Fibroblast of lung (primary cell): ENCODE results near the gene FRMD7. TPM values are rescaled to one million over a fixed set of nuclear protein-coding genes. Genes with fewer than 3 reads are reported as not detected.

Experiments
- DNase-seq, 2 donors: peaks; one replicate each; pipeline versions ENCODE4 v3.0.0 to v3.0.0-alpha.2; 2010; ENCODE audit warnings: low read depth in 2 of 2
- H2AFZ ChIP-seq: 2 replicates; pipeline ENCODE4 v1.5.1; 2012; ENCODE audit warnings: low read length, control low read depth, inconsistent platforms
- H3K27ac ChIP-seq: 2 replicates; pipeline ENCODE4 v1.5.1; 2011; ENCODE audit warnings: low read length, control low read depth; ENCODE audit not compliant: insufficient read depth
- H3K27me3 ChIP-seq: 2 replicates; pipeline ENCODE4 v1.5.1; 2011; ENCODE audit warnings: mild to moderate bottlenecking, low read length; ENCODE audit not compliant: control insufficient read depth, insufficient read depth
- H3K36me3 ChIP-seq: 2 replicates; pipeline ENCODE4 v1.5.1; 2011; ENCODE audit warnings: low read length; ENCODE audit not compliant: control insufficient read depth, insufficient read depth
- H3K4me1 ChIP-seq: 2 replicates; pipeline ENCODE4 v1.5.1; 2011; ENCODE audit warnings: low read length; ENCODE audit not compliant: control insufficient read depth, insufficient read depth; ENCODE audit errors: extremely low read depth
- H3K4me2 ChIP-seq: 2 replicates; pipeline ENCODE4 v1.5.1; 2011; ENCODE audit warnings: low read length, control low read depth; ENCODE audit not compliant: insufficient read depth; ENCODE audit errors: extremely low read depth
- H3K4me3 ChIP-seq, 4 experiments: fragments of 200-600 bp in 1 of 4; sonication (generic) in 1 of 4; replicated peaks in 1 of 4; 2 replicates each; pipeline ENCODE4 v1.5.1; 2011 to 2016; ENCODE audit warnings: low read length in 4 of 4, low read depth in 3 of 4, mild to moderate bottlenecking in 3 of 4, control low read depth in 2 of 4, inconsistent platforms in 1 of 4, mixed read lengths in 1 of 4; ENCODE audit not compliant: insufficient read depth in 1 of 4; ENCODE audit errors: control extremely low read depth in 1 of 4
- H3K79me2 ChIP-seq: 2 replicates; pipeline ENCODE4 v1.5.1; 2012; ENCODE audit warnings: mild to moderate bottlenecking, low read length, inconsistent platforms; ENCODE audit not compliant: control insufficient read depth, insufficient read depth
- H3K9ac ChIP-seq: 2 replicates; pipeline ENCODE4 v1.5.1; 2011; ENCODE audit warnings: mild to moderate bottlenecking, low read length, control low read depth; ENCODE audit not compliant: insufficient read depth
- H3K9me3 ChIP-seq: 2 replicates; pipeline ENCODE4 v1.5.1; 2012; ENCODE audit warnings: low read depth, low read length; ENCODE audit not compliant: control insufficient read depth, insufficient read depth
- H4K20me1 ChIP-seq: 2 replicates; pipeline ENCODE4 v1.5.1; 2011; ENCODE audit warnings: low read length; ENCODE audit not compliant: control insufficient read depth, insufficient read depth; ENCODE audit errors: extremely low read depth
- EZH2 ChIP-seq: IDR thresholded peaks from 2 replicates; pipeline ENCODE4 v1.5.1; 2012; ENCODE audit warnings: low read length, control low read depth, mild to moderate bottlenecking; ENCODE audit errors: missing control alignments
- polyA plus RNA-seq, 2 donors: library from polyadenylated mRNA; depleted of rRNA in 1 of 2; stranded (reverse) in 1 of 2; unstranded in 1 of 2; fragments of >200 nt; gene quantifications; 2 replicates each; pipeline ENCODE4 v1.2.1, GENCODE V29; 2011 to 2012; ENCODE audit warnings: missing spikeins in 1 of 2
- total RNA-seq: library from RNA; depleted of rRNA; stranded (reverse); fragments of >200 nt; gene quantifications from 2 replicates; pipeline ENCODE4 v1.2.1, GENCODE V29; 2014
- TF ChIP-seq, protein P1 (sequence below), 2 donors: IDR thresholded peaks in 1 of 2; conservative IDR thresholded peaks in 1 of 2; 1 replicate in 1 of 2; 2 replicates in 1 of 2; pipeline ENCODE4 v1.5.1; 2011 to 2012; ENCODE audit warnings: low read length in 2 of 2, control low read depth in 1 of 2, inconsistent platforms in 1 of 2, low read depth in 1 of 2, mild to moderate bottlenecking in 1 of 2

The FRMD7 gene
- total and polyA plus RNA-seq, 2 donors (not counting 1 experiment from before 2014, with no cell fraction given), result under 0.01 to 0.10 TPM

GRCh38 chrX:132120913-132121312 lies 6.9 kb downstream of the FRMD7 start:
- H3K9me3 ChIP-seq, result no peaks in the 10 kb centered on the region
- H3K36me3 ChIP-seq, result no peaks in the 10 kb centered on the region
- no peak overlapping the region for H2AFZ ChIP-seq
- no peak overlapping the region for H3K9ac ChIP-seq
- H3K27me3 ChIP-seq, result no peaks in the 10 kb centered on the region
- H3K4me1 ChIP-seq, result no peaks in the 10 kb centered on the region
- no peak overlapping the region for H3K4me2 ChIP-seq
- no peak overlapping the region for H3K4me3 ChIP-seq
- H3K79me2 ChIP-seq, result no peaks in the 10 kb centered on the region
- TF ChIP-seq, protein P1, sequence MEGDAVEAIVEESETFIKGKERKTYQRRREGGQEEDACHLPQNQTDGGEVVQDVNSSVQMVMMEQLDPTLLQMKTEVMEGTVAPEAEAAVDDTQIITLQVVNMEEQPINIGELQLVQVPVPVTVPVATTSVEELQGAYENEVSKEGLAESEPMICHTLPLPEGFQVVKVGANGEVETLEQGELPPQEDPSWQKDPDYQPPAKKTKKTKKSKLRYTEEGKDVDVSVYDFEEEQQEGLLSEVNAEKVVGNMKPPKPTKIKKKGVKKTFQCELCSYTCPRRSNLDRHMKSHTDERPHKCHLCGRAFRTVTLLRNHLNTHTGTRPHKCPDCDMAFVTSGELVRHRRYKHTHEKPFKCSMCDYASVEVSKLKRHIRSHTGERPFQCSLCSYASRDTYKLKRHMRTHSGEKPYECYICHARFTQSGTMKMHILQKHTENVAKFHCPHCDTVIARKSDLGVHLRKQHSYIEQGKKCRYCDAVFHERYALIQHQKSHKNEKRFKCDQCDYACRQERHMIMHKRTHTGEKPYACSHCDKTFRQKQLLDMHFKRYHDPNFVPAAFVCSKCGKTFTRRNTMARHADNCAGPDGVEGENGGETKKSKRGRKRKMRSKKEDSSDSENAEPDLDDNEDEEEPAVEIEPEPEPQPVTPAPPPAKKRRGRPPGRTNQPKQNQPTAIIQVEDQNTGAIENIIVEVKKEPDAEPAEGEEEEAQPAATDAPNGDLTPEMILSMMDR (conservative IDR thresholded peaks at IDR 0.05 in 1 of 2, IDR thresholded peaks at IDR 0.05 in 1 of 2; ENCODE audit: low read depth in 1 of 2, low read length in 2 of 2), result no peak
- no peak for TF ChIP-seq EZH2
- no peak overlapping the region for H3K27ac ChIP-seq
- H4K20me1 ChIP-seq, result no peaks in the 10 kb centered on the region
- DNase-seq, result no peak

DNA sequence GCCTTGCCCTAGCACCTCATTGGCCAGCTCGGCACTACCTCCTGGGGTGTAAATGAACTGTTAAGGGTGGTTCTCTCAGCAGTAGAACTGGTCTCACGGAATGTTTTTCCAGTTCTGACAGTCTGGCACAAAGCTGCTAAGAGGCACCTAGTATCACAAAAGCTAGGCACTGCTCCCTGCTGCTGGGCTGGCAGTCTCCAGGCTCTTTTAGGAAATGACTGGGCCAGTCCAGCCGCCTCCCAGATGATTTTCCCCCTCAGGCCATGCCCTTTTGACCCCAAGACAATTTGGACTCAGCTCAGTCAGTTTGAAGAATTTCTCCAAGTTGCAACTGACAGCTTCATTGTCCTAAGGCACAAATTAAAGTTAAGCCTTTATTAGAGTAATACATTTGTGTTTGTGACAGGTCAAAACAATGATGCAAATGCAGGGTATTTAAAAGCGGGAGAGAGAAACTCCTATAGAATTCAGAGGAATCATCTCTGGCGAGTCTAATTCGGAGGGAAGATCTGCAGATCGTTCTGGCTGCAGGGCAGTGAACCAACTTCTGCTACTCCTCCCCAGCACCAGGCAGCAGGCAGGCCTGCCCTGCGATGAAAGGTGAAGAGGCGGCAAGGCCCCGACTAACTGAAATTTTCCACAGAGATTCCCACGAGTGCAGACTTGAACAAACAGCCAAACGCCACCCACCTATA lies 7.9 kb downstream of the FRMD7 start:
- Histone ChIP-seq H3K27me3 (no peaks in the 10 kb centered on the region), H3K36me3 (no peaks in the 10 kb centered on the region), H3K9me3 (no peaks in the 10 kb centered on the region), H3K9ac (no peak overlapping the region), H3K4me3 (no peak overlapping the region), H3K4me1 (no peaks in the 10 kb centered on the region), H3K4me2 (no peak overlapping the region), H3K79me2 (no peaks in the 10 kb centered on the region), H3K27ac (no peak overlapping the region), H2AFZ (no peak overlapping the region), H4K20me1 (no peaks in the 10 kb centered on the region)
- no peak for TF ChIP-seq EZH2
- TF ChIP-seq, protein P1 (conservative IDR thresholded peaks at IDR 0.05 in 1 of 2, IDR thresholded peaks at IDR 0.05 in 1 of 2; ENCODE audit: low read depth in 1 of 2, low read length in 2 of 2), result no peak
- no peak for DNase-seq

DNA sequence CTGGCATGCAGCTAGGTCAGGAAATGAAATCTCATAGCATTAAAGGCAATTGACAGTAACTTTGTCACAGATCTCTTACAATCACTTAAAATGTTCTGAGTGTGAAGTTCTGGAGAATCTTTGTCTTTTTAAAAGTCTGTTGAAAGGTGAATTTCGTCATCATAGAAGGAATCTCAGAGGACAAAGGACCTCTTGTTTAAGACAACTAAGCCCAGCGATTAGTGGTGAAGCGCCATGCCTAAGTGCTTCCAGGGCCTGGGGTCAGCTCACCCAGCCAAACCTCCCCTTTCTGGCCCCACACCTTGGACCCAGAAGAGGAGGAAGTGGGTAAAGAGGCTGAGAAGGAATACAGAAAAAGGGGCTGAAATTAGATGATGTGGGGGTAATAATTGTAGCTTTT lies 8.5 kb downstream of the FRMD7 start:
- Histone ChIP-seq H3K4me2 (no peak overlapping the region), H3K9me3 (no peaks in the 10 kb centered on the region), H3K27me3 (no peaks in the 10 kb centered on the region), H4K20me1 (no peaks in the 10 kb centered on the region), H3K9ac (no peak overlapping the region), H3K36me3 (no peaks in the 10 kb centered on the region), H3K79me2 (no peaks in the 10 kb centered on the region), H3K4me1 (no peaks in the 10 kb centered on the region), H2AFZ (no peak overlapping the region), H3K4me3 (no peak overlapping the region), H3K27ac (no peak overlapping the region)
- no peak for DNase-seq
- no peak for TF ChIP-seq EZH2
- TF ChIP-seq, protein P1 (conservative IDR thresholded peaks at IDR 0.05 in 1 of 2, IDR thresholded peaks at IDR 0.05 in 1 of 2; ENCODE audit: low read depth in 1 of 2, low read length in 2 of 2), result no peak
